DOHH2 (cell line): ENCODE results near the gene KMT2B.

Experiments used
- H3F3A ChIP-seq: fragments of 200-600 bp; sonication (generic), shearing (Covaris generic); 2 replicates; pipeline ENCODE4 v1.6.0; 2016; ENCODE audit warnings: antibody characterized with exemption, mild to moderate bottlenecking; ENCODE audit not compliant: control insufficient read depth, insufficient read depth
- H3K27ac ChIP-seq: fragments of 200-600 bp; sonication (generic); 2 replicates; pipeline ENCODE4 v1.5.1; 2014; ENCODE audit warnings: low read depth, mild to moderate bottlenecking, low read length, moderate library complexity
- H3K27me3 ChIP-seq: fragments of 200-600 bp; sonication (generic); 2 replicates; pipeline ENCODE4 v1.6.1; 2014; ENCODE audit warnings: mild to moderate bottlenecking, low read length, mixed read lengths; ENCODE audit not compliant: control insufficient read depth
- H3K36me3 ChIP-seq: fragments of 200-600 bp; sonication (generic); 2 replicates; pipeline ENCODE4 v1.6.1; 2014; ENCODE audit warnings: mild to moderate bottlenecking, low read length, moderate library complexity, mixed read lengths; ENCODE audit not compliant: control insufficient read depth
- H3K4me1 ChIP-seq: fragments of 200-600 bp; sonication (generic); 2 replicates; pipeline ENCODE4 v1.6.1; 2014; ENCODE audit warnings: mild to moderate bottlenecking, low read length, mixed read lengths; ENCODE audit not compliant: control insufficient read depth
- H3K4me2 ChIP-seq: fragments of 200-600 bp; sonication (generic); 2 replicates; pipeline ENCODE4 v1.6.0; 2014; ENCODE audit warnings: mild to moderate bottlenecking, low read length, moderate library complexity
- H3K4me3 ChIP-seq: fragments of 200-600 bp; sonication (generic); 2 replicates; pipeline ENCODE4 v1.5.1; 2014; ENCODE audit warnings: mild to moderate bottlenecking, low read length, mixed read lengths
- H3K79me2 ChIP-seq: fragments of 200-600 bp; sonication (generic); 2 replicates; pipeline ENCODE4 v1.6.1; 2014; ENCODE audit warnings: mild to moderate bottlenecking, low read length, mixed read lengths; ENCODE audit not compliant: control insufficient read depth
- H3K9me2 ChIP-seq: fragments of 200-600 bp; sonication (generic); replicated peaks from 2 replicates; pipeline ENCODE4 v1.6.1; 2014; ENCODE audit warnings: mild to moderate bottlenecking, low read length, mixed read lengths; ENCODE audit not compliant: control insufficient read depth
- H3K9me3 ChIP-seq: fragments of 200-600 bp; sonication (generic); 2 replicates; pipeline ENCODE4 v1.6.1; 2014; ENCODE audit warnings: antibody characterized with exemption, low read length, mixed read lengths; ENCODE audit not compliant: control insufficient read depth, insufficient read depth
- H4K20me1 ChIP-seq: fragments of 200-600 bp; sonication (generic); 2 replicates; pipeline ENCODE4 v1.6.0; 2014; ENCODE audit warnings: low read depth, mild to moderate bottlenecking, antibody characterized with exemption, low read length, moderate library complexity; ENCODE audit not compliant: control insufficient read depth, insufficient read depth
- CTCF ChIP-seq: fragments of 200-600 bp; sonication (generic); IDR thresholded peaks from one replicate; pipeline ENCODE4 v1.5.1; 2014; ENCODE audit warnings: antibody characterized with exemption, mild to moderate bottlenecking, low read depth, low read length; ENCODE audit not compliant: poor library complexity, severe bottlenecking
- EZH2phosphoT487 ChIP-seq: fragments of 200-600 bp; sonication (generic); IDR thresholded peaks from 2 replicates; pipeline ENCODE4 v1.6.1; 2017; ENCODE audit warnings: borderline replicate concordance, mild to moderate bottlenecking, antibody characterized with exemption, low read length, moderate library complexity, mixed read lengths

The KMT2B gene

DNA sequence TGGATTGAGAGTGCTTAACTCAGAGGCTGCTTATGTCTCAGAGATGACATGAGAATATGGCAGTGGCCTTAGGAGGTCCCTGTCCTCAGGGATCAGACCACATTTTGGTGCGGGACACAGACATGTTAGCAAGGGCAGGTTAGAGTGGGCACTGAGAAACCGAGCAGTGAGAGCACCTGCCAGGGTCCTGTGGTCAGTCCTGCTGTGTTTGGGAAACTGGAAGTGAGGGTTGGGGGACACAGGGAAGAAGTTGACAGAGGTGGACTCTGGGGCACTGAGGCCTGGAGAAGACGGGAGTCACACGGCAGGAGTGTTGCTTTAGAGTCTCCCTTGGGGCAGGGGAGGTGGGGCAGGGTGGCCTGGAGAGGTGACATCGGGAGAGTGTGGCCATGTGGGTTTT, 17.1 kb downstream of the KMT2B start:
- H3K4me3 ChIP-seq: no peak overlapping the region
- H3F3A ChIP-seq: peaks cover 16% of the 10 kb centered on the region
- peaks cover 85% of the 10 kb centered on the region for H3K36me3 ChIP-seq
- no peak overlapping the region for H3K4me2 ChIP-seq
- H3K9me2 ChIP-seq: no peaks in the 10 kb centered on the region
- no peak overlapping the region for H3K27ac ChIP-seq
- H3K9me3 ChIP-seq: no peaks in the 10 kb centered on the region
- no peaks in the 10 kb centered on the region for H3K79me2 ChIP-seq
- TF ChIP-seq CTCF: no peak
- no peak for TF ChIP-seq EZH2phosphoT487
- H3K4me1 ChIP-seq: peaks cover 20% of the 10 kb centered on the region
- no peaks in the 10 kb centered on the region for H4K20me1 ChIP-seq
- H3K27me3 ChIP-seq: no peaks in the 10 kb centered on the region

- Histone ChIP-seq H3K36me3 (peaks cover 63% of the 10 kb centered on the region), H3K79me2 (no peaks in the 10 kb centered on the region), H3K4me3 (no peak overlapping the region), H3K4me1 (peaks cover 34% of the 10 kb centered on the region), H3F3A (peaks cover 16% of the 10 kb centered on the region), H3K9me2 (no peaks in the 10 kb centered on the region), H4K20me1 (no peaks in the 10 kb centered on the region), H3K27ac (no peak overlapping the region), H3K27me3 (no peaks in the 10 kb centered on the region), H3K9me3 (no peaks in the 10 kb centered on the region), H3K4me2 (no peak overlapping the region)
- TF ChIP-seq EZH2phosphoT487 (no peak), CTCF (peak; percentile 33)
Measured at GRCh38 chr19:35736913-35737886, 19.4 kb downstream of the KMT2B start.

DNA sequence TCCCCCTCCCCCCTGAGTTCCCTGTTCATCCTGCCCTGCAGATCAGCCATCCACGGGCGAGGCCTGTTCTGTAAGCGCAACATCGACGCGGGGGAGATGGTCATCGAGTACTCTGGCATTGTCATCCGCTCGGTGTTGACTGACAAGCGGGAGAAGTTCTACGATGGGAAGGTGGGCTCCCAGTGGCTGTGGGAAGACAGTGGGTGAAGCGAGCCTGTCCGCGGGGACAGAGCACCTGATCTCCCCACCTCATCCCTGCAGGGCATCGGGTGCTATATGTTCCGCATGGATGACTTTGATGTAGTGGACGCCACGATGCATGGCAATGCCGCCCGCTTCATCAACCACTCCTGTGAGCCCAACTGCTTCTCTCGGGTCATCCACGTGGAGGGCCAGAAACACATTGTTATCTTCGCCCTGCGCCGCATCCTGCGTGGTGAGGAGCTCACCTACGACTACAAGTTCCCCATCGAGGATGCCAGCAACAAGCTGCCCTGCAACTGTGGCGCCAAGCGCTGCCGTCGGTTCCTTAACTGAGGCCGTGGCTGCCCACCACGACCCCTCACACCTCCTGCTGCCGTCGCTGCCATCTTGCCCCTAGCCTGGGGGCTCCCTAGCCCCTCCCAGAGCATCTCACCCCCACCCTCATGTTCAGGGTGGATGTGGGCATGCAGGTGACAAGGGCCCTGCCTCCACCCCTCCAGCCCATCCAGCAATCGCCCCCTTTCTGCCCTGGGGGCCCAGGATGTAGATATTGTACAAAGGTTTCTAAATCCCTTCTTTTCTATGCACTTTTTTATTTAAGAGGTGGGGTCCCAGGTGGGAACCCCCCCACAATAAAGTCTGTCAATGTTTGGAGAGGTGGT, 20.5 kb downstream of the KMT2B start:
- Histone ChIP-seq H3K27me3 (no peaks in the 10 kb centered on the region), H3K9me3 (no peaks in the 10 kb centered on the region), H3F3A (peaks cover 16% of the 10 kb centered on the region), H3K27ac (no peak overlapping the region), H4K20me1 (no peaks in the 10 kb centered on the region), H3K36me3 (peaks cover 53% of the 10 kb centered on the region), H3K4me3 (no peak overlapping the region), H3K4me1 (peaks cover 40% of the 10 kb centered on the region), H3K4me2 (no peak overlapping the region), H3K79me2 (no peaks in the 10 kb centered on the region), H3K9me2 (no peaks in the 10 kb centered on the region)
- no peak for TF ChIP-seq CTCF
- no peak for TF ChIP-seq EZH2phosphoT487
